Measurements from ENCODE around the gene MS4A15. TPM values are rescaled to one million over a fixed set of nuclear protein-coding genes. Genes with fewer than 3 reads are reported as not detected.

Gene MS4A15
- total RNA-seq, 1 donor from 2014 or later: not detected

GRCh38 chr11:60776167-60776566 lies 19.5 kb downstream of the MS4A15 start:
- DNase-seq (ENCODE audit: low read depth in 2 of 2): peak; percentile 47 to 59

- no peak for DNase-seq (ENCODE audit: low read depth in 2 of 2)
These were observed 20.4 kb downstream of the MS4A15 start for GRCh38 chr11:60777106-60777505.

- peak; percentile 98 for DNase-seq (ENCODE audit: low read depth in 2 of 2)
These were observed 20.9 kb downstream of the MS4A15 start for GRCh38 chr11:60777572-60777971.

- DNase-seq (ENCODE audit: low read depth in 2 of 2): no peak
These were observed 23.4 kb downstream of the MS4A15 start for GRCh38 chr11:60780065-60780464.

- DNase-seq (ENCODE audit: low read depth in 2 of 2): no peak
These were observed 24.1 kb downstream of the MS4A15 start for GRCh38 chr11:60780774-60781173.

- no peak for DNase-seq (ENCODE audit: low read depth in 2 of 2)
These were observed 24.8 kb downstream of the MS4A15 start for GRCh38 chr11:60781286-60781980.

GRCh38 chr11:60781981-60782316 lies 25.3 kb downstream of the MS4A15 start:
- DNase-seq (ENCODE audit: low read depth in 2 of 2): no peak

- no peak for DNase-seq (ENCODE audit: low read depth in 2 of 2)
These were observed 25.9 kb downstream of the MS4A15 start for GRCh38 chr11:60782393-60783140.

- DNase-seq (ENCODE audit: low read depth in 2 of 2): no peak
These were observed 26.4 kb downstream of the MS4A15 start for GRCh38 chr11:60783141-60783484.

GRCh38 chr11:60783911-60784310 lies 27.2 kb downstream of the MS4A15 start:
- DNase-seq (ENCODE audit: low read depth in 2 of 2): no peak

- DNase-seq (ENCODE audit: low read depth in 2 of 2): no peak
These were observed 28.5 kb downstream of the MS4A15 start, which contains the start of gene MS4A10 for GRCh38 chr11:60785136-60785535. Gene MS4A10 (plus strand): TSS chr11:60785333. CDS start chr11:60790336, 5,003 bp downstream.

- peak in 1 of 2 donors; percentile 86 for DNase-seq (ENCODE audit: low read depth in 2 of 2)
These were observed 29.2 kb downstream of the MS4A15 start for GRCh38 chr11:60785806-60786361.

GRCh38 chr11:60786811-60787567 lies 30.3 kb downstream of the MS4A15 start:
- peak; percentile 29 to 99 for DNase-seq (ENCODE audit: low read depth in 2 of 2)

GRCh38 chr11:60788401-60789125 lies 31.9 kb downstream of the MS4A15 start:
- DNase-seq (ENCODE audit: low read depth in 2 of 2): peak; percentile 87 to 92

- DNase-seq (ENCODE audit: low read depth in 2 of 2): no peak
These were observed 34.1 kb downstream of the MS4A15 start for GRCh38 chr11:60790726-60791125.

GRCh38 chr11:60791153-60791933 lies 34.7 kb downstream of the MS4A15 start:
- no peak for DNase-seq (ENCODE audit: low read depth in 2 of 2)

- no peak for DNase-seq (ENCODE audit: low read depth in 2 of 2)
These were observed 35.9 kb downstream of the MS4A15 start for GRCh38 chr11:60792521-60792920.

GRCh38 chr11:60795291-60795690 lies 38.6 kb downstream of the MS4A15 start:
- no peak for DNase-seq (ENCODE audit: low read depth in 2 of 2)

- no peak for DNase-seq (ENCODE audit: low read depth in 2 of 2)
These were observed 41.4 kb downstream of the MS4A15 start for GRCh38 chr11:60797846-60798630.

- DNase-seq (ENCODE audit: low read depth in 2 of 2): no peak
These were observed 42.0 kb downstream of the MS4A15 start for GRCh38 chr11:60798631-60799030.
